Ovary (tissue), 3 donors: ENCODE results near the gene CACNG5.

Experiments
- EP300 ChIP-seq: sonication (generic); formaldehyde crosslinking; IDR thresholded peaks from one replicate; pipeline ENCODE4 v1.6.1; 2017; ENCODE audit warnings: antibody characterized with exemption
- POLR2A ChIP-seq: fragments of 450-650 bp; IDR thresholded peaks from one replicate; pipeline ENCODE4 v1.6.1; 2017; ENCODE audit warnings: antibody characterized with exemption, mild to moderate bottlenecking, moderate library complexity
- TF ChIP-seq, protein P1 (sequence below), 3 donors: fragments of 450-650 bp in 2 of 3; fragments of 200-600 bp in 1 of 3; IDR thresholded peaks; one replicate each; pipeline versions ENCODE4 v1.5.1 to v1.8.0; 2016 to 2022; ENCODE audit warnings: antibody characterized with exemption in 3 of 3, mild to moderate bottlenecking in 1 of 3
- donor health status: DM: no; HTN: no; CAD: no.

GRCh38 chr17:66841328-66841727, 6.4 kb downstream of the CACNG5 start:
- TF ChIP-seq, protein P1, sequence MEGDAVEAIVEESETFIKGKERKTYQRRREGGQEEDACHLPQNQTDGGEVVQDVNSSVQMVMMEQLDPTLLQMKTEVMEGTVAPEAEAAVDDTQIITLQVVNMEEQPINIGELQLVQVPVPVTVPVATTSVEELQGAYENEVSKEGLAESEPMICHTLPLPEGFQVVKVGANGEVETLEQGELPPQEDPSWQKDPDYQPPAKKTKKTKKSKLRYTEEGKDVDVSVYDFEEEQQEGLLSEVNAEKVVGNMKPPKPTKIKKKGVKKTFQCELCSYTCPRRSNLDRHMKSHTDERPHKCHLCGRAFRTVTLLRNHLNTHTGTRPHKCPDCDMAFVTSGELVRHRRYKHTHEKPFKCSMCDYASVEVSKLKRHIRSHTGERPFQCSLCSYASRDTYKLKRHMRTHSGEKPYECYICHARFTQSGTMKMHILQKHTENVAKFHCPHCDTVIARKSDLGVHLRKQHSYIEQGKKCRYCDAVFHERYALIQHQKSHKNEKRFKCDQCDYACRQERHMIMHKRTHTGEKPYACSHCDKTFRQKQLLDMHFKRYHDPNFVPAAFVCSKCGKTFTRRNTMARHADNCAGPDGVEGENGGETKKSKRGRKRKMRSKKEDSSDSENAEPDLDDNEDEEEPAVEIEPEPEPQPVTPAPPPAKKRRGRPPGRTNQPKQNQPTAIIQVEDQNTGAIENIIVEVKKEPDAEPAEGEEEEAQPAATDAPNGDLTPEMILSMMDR (IDR thresholded peaks at IDR 0.05), result no peak
- TF ChIP-seq POLR2A (no peak), EP300 (no peak)
